Loucy (cell line): Measurements from ENCODE around the gene KCNN3.

ENCODE experiments used
- H2AFZ ChIP-seq: fragments of 200-600 bp; sonication (generic); 2 replicates; pipeline ENCODE4 v1.6.0; 2016; ENCODE audit warnings: antibody characterized with exemption, mild to moderate bottlenecking, low read length, moderate library complexity
- H3F3A ChIP-seq: fragments of 200-600 bp; 2 replicates; pipeline ENCODE4 v1.6.0; 2016; ENCODE audit warnings: antibody characterized with exemption, low read depth, mild to moderate bottlenecking
- H3K27me3 ChIP-seq: fragments of 200-600 bp; sonication (generic); 2 replicates; pipeline ENCODE4 v1.6.1; 2014; ENCODE audit warnings: low read length, mild to moderate bottlenecking; ENCODE audit not compliant: insufficient read depth, poor library complexity, severe bottlenecking
- H3K36me3 ChIP-seq: fragments of 200-600 bp; sonication (generic); 2 replicates; pipeline ENCODE4 v1.6.1; 2016; ENCODE audit warnings: low read length; ENCODE audit not compliant: insufficient read depth
- H3K4me1 ChIP-seq: fragments of 200-600 bp; sonication (generic); 2 replicates; pipeline ENCODE4 v1.5.1; 2014; ENCODE audit warnings: low read length, mild to moderate bottlenecking; ENCODE audit not compliant: insufficient read depth, poor library complexity, severe bottlenecking
- H3K4me2 ChIP-seq: fragments of 200-600 bp; sonication (generic); 2 replicates; pipeline ENCODE4 v1.6.0; 2014; ENCODE audit warnings: antibody characterized with exemption, low read length, low read depth, mild to moderate bottlenecking; ENCODE audit not compliant: poor library complexity, severe bottlenecking
- H3K4me3 ChIP-seq: fragments of 200-600 bp; sonication (generic); 2 replicates; pipeline ENCODE4 v1.5.1; 2014; ENCODE audit warnings: low read length, mild to moderate bottlenecking, mixed read lengths; ENCODE audit not compliant: poor library complexity, severe bottlenecking
- H3K79me2 ChIP-seq: fragments of 200-600 bp; sonication (generic); 2 replicates; pipeline ENCODE4 v1.6.1; 2014; ENCODE audit warnings: low read length; ENCODE audit not compliant: insufficient read depth
- H3K9ac ChIP-seq: fragments of 200-600 bp; sonication (generic); 2 replicates; pipeline ENCODE4 v1.6.0; 2014; ENCODE audit warnings: mild to moderate bottlenecking, low read depth, low read length, moderate library complexity; ENCODE audit not compliant: poor library complexity, severe bottlenecking
- H3K9me2 ChIP-seq: fragments of 200-600 bp; sonication (generic); replicated peaks from 2 replicates; pipeline ENCODE4 v1.6.1; 2016; ENCODE audit warnings: low read depth, low read length, mixed read lengths
- H3K9me3 ChIP-seq: fragments of 200-600 bp; sonication (generic); 2 replicates; pipeline ENCODE4 v1.6.1; 2014; ENCODE audit warnings: mild to moderate bottlenecking, antibody characterized with exemption, low read length, low read depth; ENCODE audit not compliant: insufficient read depth
- H4K20me1 ChIP-seq: fragments of 200-600 bp; sonication (generic); 2 replicates; pipeline ENCODE4 v1.6.0; 2014; ENCODE audit warnings: antibody characterized with exemption, low read length, mild to moderate bottlenecking; ENCODE audit not compliant: insufficient read depth, poor library complexity, severe bottlenecking
- EZH2phosphoT487 ChIP-seq: fragments of 200-600 bp; IDR thresholded peaks from 2 replicates; pipeline ENCODE4 v1.6.1; 2018; ENCODE audit warnings: antibody characterized with exemption, mild to moderate bottlenecking, moderate library complexity, borderline replicate concordance
- TF ChIP-seq, protein P1 (sequence below): fragments of 200-600 bp; sonication (generic); conservative IDR thresholded peaks from 2 replicates; pipeline ENCODE4 v1.5.1; 2014; ENCODE audit warnings: mild to moderate bottlenecking, antibody characterized with exemption, low read length

KCNN3 gene

GRCh38 chr1:154812877-154813276 is 57.2 kb downstream of the KCNN3 start:
- H3K9me3 ChIP-seq = no peaks in the 10 kb centered on the region
- TF ChIP-seq, protein P1, sequence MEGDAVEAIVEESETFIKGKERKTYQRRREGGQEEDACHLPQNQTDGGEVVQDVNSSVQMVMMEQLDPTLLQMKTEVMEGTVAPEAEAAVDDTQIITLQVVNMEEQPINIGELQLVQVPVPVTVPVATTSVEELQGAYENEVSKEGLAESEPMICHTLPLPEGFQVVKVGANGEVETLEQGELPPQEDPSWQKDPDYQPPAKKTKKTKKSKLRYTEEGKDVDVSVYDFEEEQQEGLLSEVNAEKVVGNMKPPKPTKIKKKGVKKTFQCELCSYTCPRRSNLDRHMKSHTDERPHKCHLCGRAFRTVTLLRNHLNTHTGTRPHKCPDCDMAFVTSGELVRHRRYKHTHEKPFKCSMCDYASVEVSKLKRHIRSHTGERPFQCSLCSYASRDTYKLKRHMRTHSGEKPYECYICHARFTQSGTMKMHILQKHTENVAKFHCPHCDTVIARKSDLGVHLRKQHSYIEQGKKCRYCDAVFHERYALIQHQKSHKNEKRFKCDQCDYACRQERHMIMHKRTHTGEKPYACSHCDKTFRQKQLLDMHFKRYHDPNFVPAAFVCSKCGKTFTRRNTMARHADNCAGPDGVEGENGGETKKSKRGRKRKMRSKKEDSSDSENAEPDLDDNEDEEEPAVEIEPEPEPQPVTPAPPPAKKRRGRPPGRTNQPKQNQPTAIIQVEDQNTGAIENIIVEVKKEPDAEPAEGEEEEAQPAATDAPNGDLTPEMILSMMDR = no peak
- no peak for TF ChIP-seq EZH2phosphoT487
- H3K4me2 ChIP-seq = no peak overlapping the region
- no peaks in the 10 kb centered on the region for H4K20me1 ChIP-seq
- H3F3A ChIP-seq = no peaks in the 10 kb centered on the region
- no peaks in the 10 kb centered on the region for H3K36me3 ChIP-seq
- H3K79me2 ChIP-seq = no peaks in the 10 kb centered on the region
- no peak overlapping the region for H2AFZ ChIP-seq
- no peaks in the 10 kb centered on the region for H3K9me2 ChIP-seq
- H3K4me1 ChIP-seq = peaks cover 34% of the 10 kb centered on the region
- H3K4me3 ChIP-seq = no peak overlapping the region
- no peaks in the 10 kb centered on the region for H3K27me3 ChIP-seq
- no peak overlapping the region for H3K9ac ChIP-seq

DNA sequence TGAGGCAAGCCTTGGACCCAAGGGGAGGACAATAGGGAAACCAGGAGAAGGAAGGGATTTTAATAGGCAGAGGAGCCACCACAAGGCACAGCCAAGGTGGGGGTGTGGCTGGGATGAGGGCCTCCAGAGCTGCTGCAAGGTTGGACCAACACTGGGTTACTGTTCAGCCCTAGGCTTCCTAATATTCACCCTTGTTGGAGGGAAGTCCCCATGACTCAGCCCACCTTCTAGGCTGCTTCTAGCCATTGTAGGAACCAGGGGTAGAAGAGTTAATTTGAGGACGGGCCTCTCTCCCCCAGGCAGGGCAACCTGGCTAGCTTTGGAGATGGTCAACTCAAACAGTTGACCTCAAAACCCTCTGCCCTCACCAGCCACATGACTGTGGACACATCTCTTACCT is 59.5 kb downstream of the KCNN3 start:
- H3K9ac ChIP-seq = peak overlapping the region; percentile 35

DNA sequence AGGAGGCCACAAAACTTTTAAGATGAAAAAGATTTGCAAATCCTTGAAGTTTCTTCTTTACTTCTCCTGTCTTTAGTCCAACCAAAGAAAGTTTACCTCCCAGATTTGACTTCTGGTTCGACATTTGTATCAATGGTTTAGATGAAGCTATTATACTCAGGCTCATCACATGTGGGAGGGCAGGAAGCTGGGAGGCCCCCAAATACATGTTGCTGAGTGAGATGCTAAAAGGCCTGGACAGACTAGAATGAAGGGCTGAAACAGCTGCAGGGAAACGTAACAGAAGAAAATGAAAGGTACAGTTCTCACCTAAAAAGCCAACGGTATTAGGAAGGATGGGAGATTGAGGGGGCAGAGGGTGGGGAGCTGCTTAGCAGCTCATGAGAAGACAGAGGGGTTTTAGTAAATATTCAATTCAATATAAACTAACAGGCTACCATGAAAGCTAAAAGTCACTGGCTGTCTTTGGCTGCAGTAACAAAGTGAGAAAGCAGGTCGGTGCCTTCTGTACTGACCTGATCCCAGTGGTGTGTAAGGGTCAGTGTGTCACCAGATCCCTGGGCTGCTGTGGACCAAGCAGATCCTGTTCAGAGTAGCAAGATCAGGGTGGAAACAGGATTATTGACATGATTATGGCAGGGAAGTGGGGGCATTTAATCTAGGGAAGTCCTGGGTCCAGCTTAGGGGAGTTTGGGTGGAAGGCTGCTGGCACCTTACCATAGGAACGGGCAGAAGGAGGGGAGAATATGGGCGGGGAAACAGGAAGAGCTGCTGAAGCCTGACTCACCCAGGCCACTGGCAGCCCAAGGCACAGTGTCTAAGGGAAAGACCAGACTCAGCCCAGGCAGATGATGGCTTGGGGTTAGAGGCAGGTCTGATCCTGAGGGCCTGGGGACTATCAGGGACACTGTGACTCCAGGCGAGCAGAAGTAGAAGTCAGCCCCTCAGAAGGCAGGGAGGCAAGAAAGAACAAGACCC is 60.4 kb downstream of the KCNN3 start:
- Histone ChIP-seq H3K4me2 (peak overlapping the region; percentile 43), H2AFZ (peak overlapping the region; percentile 65), H3F3A (no peaks in the 10 kb centered on the region), H3K36me3 (no peaks in the 10 kb centered on the region), H3K9me2 (no peaks in the 10 kb centered on the region), H3K9ac (peak overlapping the region; percentile 35), H3K4me3 (no peak overlapping the region), H4K20me1 (no peaks in the 10 kb centered on the region), H3K9me3 (no peaks in the 10 kb centered on the region), H3K27me3 (no peaks in the 10 kb centered on the region), H3K79me2 (no peaks in the 10 kb centered on the region), H3K4me1 (peaks cover 39% of the 10 kb centered on the region)
- TF ChIP-seq, protein P1 = no peak
- TF ChIP-seq EZH2phosphoT487 = no peak

More for the DNA sequence above, 59.5 kb downstream of the KCNN3 start:
- no peaks in the 10 kb centered on the region for H3K9me3 ChIP-seq
- H3K79me2 ChIP-seq = no peaks in the 10 kb centered on the region
- no peak overlapping the region for H3K4me3 ChIP-seq
- H3K9me2 ChIP-seq = no peaks in the 10 kb centered on the region
- no peaks in the 10 kb centered on the region for H4K20me1 ChIP-seq
- H3K36me3 ChIP-seq = no peaks in the 10 kb centered on the region
- no peak for TF ChIP-seq EZH2phosphoT487
- TF ChIP-seq, protein P1 = no peak
- H3F3A ChIP-seq = no peaks in the 10 kb centered on the region
- peak overlapping the region; percentile 43 for H3K4me2 ChIP-seq
- H2AFZ ChIP-seq = peak overlapping the region; percentile 65; the same call in 1 of the 2 replicates
- no peaks in the 10 kb centered on the region for H3K27me3 ChIP-seq
- H3K4me1 ChIP-seq = peaks cover 41% of the 10 kb centered on the region
